GM06990 (cell line): ENCODE measurements around the gene DOLPP1.

Experiments used
- DNase-seq: peaks from one replicate; pipeline ENCODE4 v3.0.0-alpha.2; 2011; ENCODE audit not compliant: insufficient read length; ENCODE audit errors: extremely low read depth
- H3K27me3 ChIP-seq: replicated peaks from 2 replicates; pipeline ENCODE4 v1.6.0; 2011; ENCODE audit warnings: low read length; ENCODE audit not compliant: control insufficient read depth, insufficient read depth
- H3K36me3 ChIP-seq: 2 replicates; pipeline ENCODE4 v1.5.1; 2011; ENCODE audit warnings: low read length; ENCODE audit not compliant: control insufficient read depth, insufficient read depth
- H3K4me3 ChIP-seq: replicated peaks from 2 replicates; pipeline ENCODE4 v1.5.1; 2011; ENCODE audit warnings: low read depth, mild to moderate bottlenecking, control low read depth, low read length
- CTCF ChIP-seq: IDR thresholded peaks from 2 replicates; pipeline ENCODE4 v1.5.1; 2011; ENCODE audit warnings: low read length, control low read depth, mild to moderate bottlenecking, inconsistent platforms; ENCODE audit not compliant: insufficient read depth, poor library complexity, severe bottlenecking

DOLPP1 gene

GRCh38 chr9:129036923-129037766, 43.8 kb upstream of the DOLPP1 start:
- no peak for TF ChIP-seq CTCF
- Histone ChIP-seq H3K4me3 (peak overlapping the region; percentile 97), H3K36me3 (peaks cover 11% of the 10 kb centered on the region), H3K27me3 (no peaks in the 10 kb centered on the region)
- DNase-seq, result no peak

GRCh38 chr9:129037767-129038098, 43.2 kb upstream of the DOLPP1 start:
- H3K36me3 ChIP-seq, result peaks cover 15% of the 10 kb centered on the region
- no peak for TF ChIP-seq CTCF
- H3K27me3 ChIP-seq, result no peaks in the 10 kb centered on the region
- DNase-seq, result no peak
- H3K4me3 ChIP-seq, result peak overlapping the region; percentile 97

GRCh38 chr9:129038109-129038852, 42.6 kb upstream of the DOLPP1 start:
- Histone ChIP-seq H3K27me3 (no peaks in the 10 kb centered on the region), H3K36me3 (peaks cover 16% of the 10 kb centered on the region), H3K4me3 (no peak overlapping the region)
- no peak for TF ChIP-seq CTCF
- no peak for DNase-seq

- Histone ChIP-seq H3K36me3 (peaks cover 16% of the 10 kb centered on the region), H3K4me3 (no peak overlapping the region), H3K27me3 (no peaks in the 10 kb centered on the region)
- no peak for DNase-seq
- no peak for TF ChIP-seq CTCF
Observed at GRCh38 chr9:129040113-129040643, 40.7 kb upstream of the DOLPP1 start.

- Histone ChIP-seq H3K27me3 (no peaks in the 10 kb centered on the region), H3K36me3 (peaks cover 16% of the 10 kb centered on the region), H3K4me3 (no peak overlapping the region)
- TF ChIP-seq CTCF, result no peak
- DNase-seq, result no peak
Observed at GRCh38 chr9:129042016-129042415, 38.9 kb upstream of the DOLPP1 start.
